Trophoblast cell (in vitro differentiated cells and primary cell): ENCODE data around the gene ADPGK.
A peak's percentile ranks its signal among the peaks of the same experiment; 100 is the strongest.
"Not testable (repeated sequence)": the region's sequence is repeated elsewhere in the genome, so short reads cannot be mapped to it uniquely, and the experiment has no call there.

Experiments used
- DNase-seq, 2 donors: peaks; one replicate each; pipeline ENCODE4 v3.0.0-alpha.2; 2016
- H2AFZ ChIP-seq: 2 replicates; pipeline ENCODE4 v1.6.1; 2013; ENCODE audit warnings: low read length, moderate library complexity, mild to moderate bottlenecking; ENCODE audit not compliant: insufficient read depth, poor library complexity
- H2AK5ac ChIP-seq: 2 replicates; pipeline ENCODE4 v1.6.1; 2013; ENCODE audit warnings: mild to moderate bottlenecking, low read length
- H2BK120ac ChIP-seq: 2 replicates; pipeline ENCODE4 v1.6.1; 2013; ENCODE audit warnings: low read length, mild to moderate bottlenecking, moderate library complexity; ENCODE audit not compliant: insufficient read depth, poor library complexity
- H2BK12ac ChIP-seq: 2 replicates; pipeline ENCODE4 v1.6.1; 2013; ENCODE audit warnings: mild to moderate bottlenecking, low read length, moderate library complexity
- H2BK5ac ChIP-seq: 2 replicates; pipeline ENCODE4 v1.6.1; 2013; ENCODE audit warnings: low read length, low read depth, moderate library complexity, mild to moderate bottlenecking; ENCODE audit not compliant: poor library complexity
- H3K14ac ChIP-seq: 2 replicates; pipeline ENCODE4 v1.6.1; 2013; ENCODE audit warnings: mild to moderate bottlenecking, low read length
- H3K18ac ChIP-seq: 2 replicates; pipeline ENCODE4 v1.6.1; 2013; ENCODE audit warnings: mild to moderate bottlenecking, low read length
- H3K23ac ChIP-seq: 2 replicates; pipeline ENCODE4 v1.6.1; 2013; ENCODE audit warnings: low read length
- H3K27ac ChIP-seq: 2 replicates; pipeline ENCODE4 v1.5.1; 2013; ENCODE audit warnings: low read depth, mild to moderate bottlenecking, inconsistent platforms, low read length, moderate library complexity
- H3K27me3 ChIP-seq: 2 replicates; pipeline ENCODE4 v1.6.1; 2013; ENCODE audit warnings: inconsistent platforms, mild to moderate bottlenecking, low read length, moderate library complexity; ENCODE audit not compliant: insufficient read depth
- H3K36me3 ChIP-seq, 2 experiments: 1 replicate in 1 of 2; 2 replicates in 1 of 2; pipeline ENCODE4 v1.6.1; 2013; ENCODE audit warnings: low read length in 2 of 2, mild to moderate bottlenecking in 2 of 2, moderate library complexity in 1 of 2; ENCODE audit not compliant: insufficient read depth in 2 of 2, control insufficient read depth in 1 of 2
- H3K4ac ChIP-seq: 2 replicates; pipeline ENCODE4 v1.6.1; 2013; ENCODE audit warnings: low read depth, mild to moderate bottlenecking, low read length, moderate library complexity
- H3K4me1 ChIP-seq, 2 experiments: 1 replicate in 1 of 2; 2 replicates in 1 of 2; pipeline ENCODE4 v1.6.1; 2013; ENCODE audit warnings: low read length in 2 of 2, mild to moderate bottlenecking in 2 of 2, moderate library complexity in 1 of 2; ENCODE audit not compliant: insufficient read depth in 2 of 2, control insufficient read depth in 1 of 2
- H3K4me2 ChIP-seq: 2 replicates; pipeline ENCODE4 v1.6.1; 2013; ENCODE audit warnings: inconsistent platforms, mild to moderate bottlenecking, low read length, moderate library complexity
- H3K4me3 ChIP-seq: 2 replicates; pipeline ENCODE4 v1.5.1; 2013; ENCODE audit warnings: mild to moderate bottlenecking, low read depth, low read length, inconsistent platforms
- H3K79me1 ChIP-seq: one replicate; pipeline ENCODE4 v1.6.1; 2013; ENCODE audit warnings: low read length
- H3K79me2 ChIP-seq: 2 replicates; pipeline ENCODE4 v1.6.1; 2013; ENCODE audit warnings: low read length, mild to moderate bottlenecking; ENCODE audit not compliant: control insufficient read depth, insufficient read depth, poor library complexity
- H3K9ac ChIP-seq: 2 replicates; pipeline ENCODE4 v1.6.1; 2013; ENCODE audit warnings: mild to moderate bottlenecking, low read length
- H3K9me3 ChIP-seq: 2 replicates; pipeline ENCODE4 v1.6.1; 2013; ENCODE audit warnings: low read depth, mild to moderate bottlenecking, control low read depth, inconsistent platforms, low read length; ENCODE audit not compliant: insufficient read depth
- H4K12ac ChIP-seq: 2 replicates; pipeline ENCODE4 v1.6.1; 2013; ENCODE audit warnings: low read depth, mild to moderate bottlenecking, low read length, moderate library complexity
- H4K8ac ChIP-seq: 2 replicates; pipeline ENCODE4 v1.6.1; 2013; ENCODE audit warnings: low read depth, mild to moderate bottlenecking, low read length, moderate library complexity
- H4K91ac ChIP-seq: one replicate; pipeline ENCODE4 v1.6.1; 2013; ENCODE audit warnings: low read depth, mild to moderate bottlenecking, low read length, moderate library complexity
- WGBS: extraction: QIAGEN DNeasy Blood & Tissue Kit; methylation state at CpG from one replicate; pipeline ENCODE4 v1.1.7; 2013; ENCODE audit warnings: missing lambda C conversion rate; ENCODE audit not compliant: insufficient read length, insufficient coverage; ENCODE audit errors: extremely low coverage; 5-methylcytosine and 5-hydroxymethylcytosine counted together

Gene ADPGK

DNA sequence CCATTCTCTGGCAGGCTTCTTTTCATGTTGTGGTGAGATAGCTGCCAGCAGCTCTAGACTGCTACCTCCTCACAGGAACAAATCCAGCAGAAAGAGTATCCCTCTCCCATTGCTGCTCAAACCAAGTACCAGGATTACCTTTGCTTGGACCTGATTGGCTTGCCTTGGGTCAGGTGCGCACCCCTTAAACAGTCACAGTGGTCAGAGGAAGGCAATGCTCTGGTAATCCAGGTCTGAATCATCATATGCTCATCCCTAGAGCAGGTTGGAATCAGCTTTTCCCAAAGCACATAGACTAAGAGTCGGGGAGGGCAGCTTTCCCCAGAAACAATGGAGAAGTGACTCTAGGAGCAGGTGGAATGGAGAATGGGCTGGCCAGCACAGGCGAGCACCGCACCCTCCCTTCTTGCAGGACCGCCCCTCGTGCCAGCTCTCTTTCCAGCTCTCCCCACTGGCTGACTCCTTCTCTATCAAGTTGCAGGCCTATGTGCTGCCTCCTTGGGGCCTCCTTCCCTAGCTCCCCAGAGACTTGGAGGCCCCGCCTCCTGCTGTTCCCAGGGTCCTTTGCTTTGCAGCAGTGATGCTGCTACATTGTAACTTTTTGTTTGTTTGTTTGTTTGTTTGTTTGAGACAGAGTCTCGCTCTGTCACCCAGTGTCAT lies 29.9 kb upstream of the ADPGK start:
- Histone ChIP-seq H4K8ac (no peak overlapping the region), H3K18ac (no peak overlapping the region), H3K27me3 (no peaks in the 10 kb centered on the region), H3K4ac (no peak overlapping the region), H3K4me2 (no peak overlapping the region), H3K79me1 (no peaks in the 10 kb centered on the region), H3K27ac (no peak overlapping the region), H3K4me3 (no peak overlapping the region), H2AK5ac (no peak overlapping the region), H3K23ac (no peak overlapping the region), H3K4me1 (peaks cover 4 to 5% of the 10 kb centered on the region in 2 experiments), H2AFZ (no peak overlapping the region), H4K91ac (no peak overlapping the region), H4K12ac (no peak overlapping the region), H3K9me3 (peaks cover 3% of the 10 kb centered on the region), H3K79me2 (no peaks in the 10 kb centered on the region), H3K36me3 (no peaks in the 10 kb centered on the region), H2BK5ac (no peak overlapping the region), H2BK12ac (no peak overlapping the region), H3K9ac (no peak overlapping the region), H2BK120ac (no peak overlapping the region), H3K14ac (no peak overlapping the region)
- DNase-seq: no peak
- WGBS: no CpG with 5 or more reads among the region's 8 CpGs

- Histone ChIP-seq H2AK5ac (no peak overlapping the region), H2BK120ac (no peak overlapping the region), H3K4me2 (no peak overlapping the region), H3K23ac (no peak overlapping the region), H3K36me3 (no peaks in the 10 kb centered on the region), H3K79me1 (no peaks in the 10 kb centered on the region), H2AFZ (no peak overlapping the region), H4K12ac (no peak overlapping the region), H3K4me3 (no peak overlapping the region), H4K91ac (no peak overlapping the region), H3K14ac (no peak overlapping the region), H3K4ac (no peak overlapping the region), H3K27me3 (no peaks in the 10 kb centered on the region), H3K27ac (no peak overlapping the region), H3K79me2 (no peaks in the 10 kb centered on the region), H3K9ac (no peak overlapping the region), H2BK5ac (no peak overlapping the region), H3K18ac (no peak overlapping the region), H3K9me3 (peaks cover 2% of the 10 kb centered on the region), H3K4me1 (no peaks in the 10 kb centered on the region), H4K8ac (no peak overlapping the region), H2BK12ac (no peak overlapping the region)
- WGBS: no CpG with 5 or more reads among the region's 4 CpGs
- DNase-seq: no peak
Observed at GRCh38 chr15:72809329-72809728, 25.8 kb upstream of the ADPGK start.

GRCh38 chr15:72807346-72807745 lies 23.8 kb upstream of the ADPGK start:
- H3K9ac ChIP-seq, H2AFZ ChIP-seq, H2BK5ac ChIP-seq, H2AK5ac ChIP-seq, H3K79me2 ChIP-seq, H3K4me3 ChIP-seq, H4K12ac ChIP-seq, H3K27ac ChIP-seq, H3K4ac ChIP-seq, H4K8ac ChIP-seq, H3K23ac ChIP-seq, H3K27me3 ChIP-seq, H3K4me1 ChIP-seq, H2BK120ac ChIP-seq, H3K18ac ChIP-seq, H3K36me3 ChIP-seq, DNase-seq, H3K9me3 ChIP-seq, H4K91ac ChIP-seq, H3K4me2 ChIP-seq, H2BK12ac ChIP-seq, H3K79me1 ChIP-seq, H3K14ac ChIP-seq: not testable (repeated sequence)
- no CpG with 5 or more reads among the region's 22 CpGs for WGBS

- H3K36me3 ChIP-seq: no peaks in the 10 kb centered on the region
- H3K79me2 ChIP-seq: no peaks in the 10 kb centered on the region
- no peak overlapping the region for H2AFZ ChIP-seq
- H4K12ac ChIP-seq: no peak overlapping the region
- H3K9me3 ChIP-seq: no peaks in the 10 kb centered on the region
- no peak overlapping the region for H2AK5ac ChIP-seq
- H3K4me3 ChIP-seq: no peak overlapping the region
- H4K8ac ChIP-seq: no peak overlapping the region
- no peak overlapping the region for H4K91ac ChIP-seq
- peak overlapping the region; percentile 67 for H3K23ac ChIP-seq
- H3K18ac ChIP-seq: no peak overlapping the region
- H3K4ac ChIP-seq: no peak overlapping the region
- no peak overlapping the region for H3K14ac ChIP-seq
- no peaks in the 10 kb centered on the region for H3K27me3 ChIP-seq
- no peak overlapping the region for H2BK120ac ChIP-seq
- no peak overlapping the region for H3K4me2 ChIP-seq
- no peak overlapping the region for H3K27ac ChIP-seq
- no peak for DNase-seq
- no peak overlapping the region for H3K9ac ChIP-seq
- H3K79me1 ChIP-seq: no peaks in the 10 kb centered on the region
- no peak overlapping the region for H2BK5ac ChIP-seq
- WGBS: no CpG with 5 or more reads among the region's 1 CpG
- H2BK12ac ChIP-seq: no peak overlapping the region
- no peaks in the 10 kb centered on the region for H3K4me1 ChIP-seq
Observed at GRCh38 chr15:72803006-72803405, 19.4 kb upstream of the ADPGK start.
